Stimulated activated naive CD8-positive, alpha-beta T cell treated with anti-CD3 and anti-CD28 coated beads, Interleukin-15, Interleukin-2, amounts not matched to agents 100 U/mL and 50 U/mL, for 24 hours (primary cell): Measurements from ENCODE around the gene IKBKE.

Experiments
- ATAC-seq: fragments of 150-1000 bp; cut with Tn5 transposase; one replicate; pipeline ENCODE4 v1.10.0; 2021
- DNase-seq: peaks from one replicate; pipeline ENCODE4 v3.0.0; 2021

IKBKE gene

DNA sequence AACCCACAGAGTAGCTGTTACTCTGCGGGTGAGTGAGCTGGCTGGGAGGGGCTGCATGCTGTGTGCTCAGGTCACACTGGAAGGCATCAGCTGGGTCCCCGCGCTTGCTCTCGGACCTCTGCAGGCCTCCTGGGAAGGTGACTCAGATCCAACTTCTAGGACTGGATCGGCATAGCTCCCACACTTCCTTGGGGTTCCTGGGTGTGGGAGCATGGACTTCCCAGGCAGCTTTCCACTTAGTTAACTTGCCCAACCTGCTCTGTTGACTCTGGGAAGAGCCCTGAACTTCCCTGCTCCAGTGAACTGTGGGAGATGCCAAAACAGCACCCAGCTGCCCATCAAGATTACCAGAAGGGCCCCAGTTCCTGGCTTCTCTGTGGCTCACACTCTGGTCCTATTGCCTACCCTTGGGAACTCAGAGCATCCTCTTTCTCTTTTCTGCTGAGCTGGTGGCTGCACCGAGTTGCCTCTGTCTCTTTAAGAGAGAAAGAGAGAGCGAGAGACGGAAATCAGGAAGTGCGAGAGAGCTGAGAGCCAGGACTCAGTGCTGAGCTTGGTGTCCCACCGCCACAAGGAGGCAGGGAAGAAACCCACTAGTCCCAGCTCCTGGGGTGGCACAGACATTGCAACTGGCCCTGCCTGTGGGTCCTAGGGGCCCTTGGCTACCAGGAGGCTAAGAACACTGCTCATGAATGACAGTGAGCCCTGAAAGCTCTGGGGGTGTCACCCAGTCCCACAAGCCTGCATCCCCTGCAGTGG, at the start of gene IKBKE:
Gene IKBKE, plus strand, starts transcription at position 544 of the 759 bp plus-strand sequence. CDS start 2,752 bp downstream, outside the sequence.
- peak; percentile 58 for DNase-seq
- ATAC-seq: peak; percentile 51

DNA sequence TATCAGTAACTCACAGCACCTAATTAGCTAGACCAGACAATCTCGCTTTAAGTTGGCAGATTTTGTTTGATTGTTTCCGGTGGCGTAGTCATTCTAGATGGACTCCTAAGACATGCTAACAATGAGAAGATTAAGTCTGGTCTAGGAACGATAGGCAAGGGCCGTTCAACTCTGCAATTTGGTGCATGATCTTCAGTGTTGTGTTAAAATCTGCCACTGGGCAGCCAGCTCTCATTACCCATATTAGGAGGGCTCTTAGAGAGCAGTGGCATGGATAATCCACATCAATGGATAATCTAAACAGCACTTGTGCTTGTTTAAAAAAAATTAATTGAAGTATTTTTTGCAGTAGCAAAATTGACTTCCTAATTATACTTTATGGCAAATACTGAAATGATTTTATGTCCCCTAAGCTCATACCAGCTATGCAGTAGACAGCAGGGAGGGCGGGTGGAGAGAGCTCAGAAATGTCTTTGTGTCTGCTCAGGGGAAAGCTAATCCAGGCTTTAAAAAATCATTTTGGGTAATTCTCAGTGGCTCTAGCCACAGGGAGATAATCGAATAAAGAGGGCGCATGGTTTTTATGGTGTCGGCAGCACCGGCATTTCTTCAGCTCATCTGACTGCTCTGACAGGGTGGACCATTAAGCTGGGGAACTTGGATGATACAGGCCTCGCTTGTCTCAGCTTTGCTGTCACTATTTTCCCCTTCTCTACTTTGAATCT, 48.5 kb upstream of the IKBKE start:
- no peak for DNase-seq
- ATAC-seq: no peak

DNA sequence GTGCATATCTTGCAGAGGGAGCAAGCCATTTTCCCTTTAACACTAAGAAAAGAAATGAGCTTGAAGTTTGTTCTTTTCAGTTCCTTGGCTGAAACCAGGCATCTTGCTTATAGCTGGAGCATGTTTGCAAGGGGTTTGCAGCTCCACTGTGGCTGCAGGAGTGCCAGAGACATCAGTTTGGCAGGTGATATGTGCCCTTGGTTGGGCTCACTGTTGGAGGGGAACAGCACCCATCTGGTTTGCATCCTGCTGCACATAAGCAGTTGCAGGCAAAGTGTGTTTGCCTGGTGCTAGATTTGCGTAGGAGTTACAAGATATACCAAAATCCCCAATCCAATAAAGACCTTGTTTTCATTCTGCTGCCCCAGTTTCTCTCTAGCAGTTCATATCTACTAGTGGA, 47.8 kb upstream of the IKBKE start:
- no peak for ATAC-seq
- no peak for DNase-seq

DNA sequence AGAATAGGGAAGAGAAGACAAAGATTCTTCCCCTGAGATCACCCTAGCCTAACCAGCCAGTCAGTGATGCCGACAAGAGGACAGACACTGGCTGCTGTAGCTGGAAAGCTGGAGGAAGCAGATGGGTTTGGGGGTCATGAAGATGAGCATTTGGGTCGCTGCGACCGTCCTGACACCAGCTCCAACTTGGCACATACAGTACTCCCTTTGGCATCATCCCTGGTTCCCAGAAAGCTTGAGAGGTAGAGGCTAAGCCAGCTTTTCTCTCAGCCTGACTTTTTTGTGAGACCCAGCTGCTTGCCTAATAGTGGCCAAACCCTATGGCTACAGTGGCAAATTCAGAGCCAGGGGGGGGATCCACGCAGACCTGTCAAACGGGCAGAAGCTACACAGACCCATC, 43.0 kb upstream of the IKBKE start:
- ATAC-seq (no peak), DNase-seq (no peak)

DNA sequence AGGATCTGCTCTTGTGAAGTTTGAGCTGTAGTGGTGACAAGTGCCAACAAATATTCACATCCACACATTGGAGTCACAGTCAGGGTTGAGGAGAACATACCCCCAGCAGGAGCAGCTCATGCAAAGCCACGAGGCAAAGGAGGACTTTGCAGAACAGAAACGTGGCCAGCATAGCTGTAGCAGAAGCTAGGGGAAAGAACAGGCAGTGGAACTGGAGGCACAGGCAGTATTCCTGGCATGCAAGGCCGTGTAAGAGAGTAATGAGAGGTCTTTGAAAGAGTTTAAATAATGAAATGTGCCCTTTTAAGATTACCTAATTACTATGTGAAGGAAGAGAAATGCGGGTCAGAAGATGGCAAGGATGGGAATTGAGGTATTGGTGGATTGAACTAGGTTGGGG, 40.9 kb upstream of the IKBKE start:
- ATAC-seq (no peak), DNase-seq (no peak)

DNA sequence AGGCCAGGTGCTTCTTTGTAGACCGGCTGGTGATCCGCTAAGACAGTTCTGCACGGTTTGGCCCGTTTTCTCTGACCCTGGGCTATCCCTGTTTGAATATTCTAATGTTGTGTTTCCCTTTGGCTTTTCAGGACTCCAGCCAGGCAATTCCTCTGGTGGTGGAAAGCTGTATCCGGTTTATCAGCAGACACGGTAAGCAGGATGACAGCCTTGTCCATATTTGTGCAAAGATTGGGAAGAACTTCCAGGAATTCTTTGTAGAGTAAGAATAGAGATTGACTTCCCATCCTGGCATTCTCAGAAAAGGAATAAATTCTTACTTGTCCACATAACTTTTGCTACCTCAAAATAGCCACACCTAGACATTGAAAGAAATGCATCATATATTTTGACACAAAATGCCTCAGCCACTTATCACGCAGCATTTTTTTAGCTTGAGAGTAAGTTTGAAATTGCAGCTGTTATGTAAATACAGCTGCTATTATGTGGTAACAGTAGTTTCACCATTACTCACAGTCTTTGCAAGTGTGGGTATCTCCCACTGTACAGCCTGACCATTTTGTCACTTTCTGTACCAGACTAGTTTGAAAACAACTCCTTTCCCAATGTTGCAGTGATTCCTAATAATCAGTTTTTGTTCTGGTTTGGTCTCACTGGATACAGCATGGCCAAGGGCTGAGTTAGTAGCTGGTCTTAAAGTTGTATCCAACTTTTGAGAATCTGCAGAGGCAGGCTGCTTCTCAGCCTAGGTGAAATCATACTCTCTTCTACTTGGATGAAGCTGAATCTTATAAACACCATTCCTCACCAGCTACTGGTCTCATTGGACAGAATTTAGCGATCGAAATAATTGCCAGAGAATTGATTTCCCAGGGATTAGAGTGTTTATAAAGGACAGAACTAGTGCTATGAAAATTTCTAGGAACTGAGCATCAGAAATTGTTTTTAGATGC, 40.0 kb upstream of the IKBKE start:
- DNase-seq (no peak), ATAC-seq (no peak)

DNA sequence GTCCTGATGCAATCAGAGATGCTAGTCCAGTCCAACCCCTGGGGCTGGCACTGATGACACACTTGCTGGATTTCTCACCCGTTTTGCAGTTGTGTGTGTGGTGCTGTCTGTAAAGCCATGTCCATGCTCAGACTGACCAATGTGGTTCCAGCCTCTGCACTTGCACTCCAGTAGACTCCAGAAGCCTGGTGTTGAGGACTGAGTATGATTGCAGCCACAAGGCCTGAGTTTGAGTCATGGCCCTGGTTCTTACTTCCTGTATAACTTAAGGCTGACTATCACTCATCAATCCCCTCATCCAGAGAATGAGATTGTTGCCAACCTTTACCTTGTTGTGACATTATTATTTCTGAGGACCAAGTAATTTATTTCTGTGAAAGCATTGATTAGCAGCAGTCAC, 34.8 kb upstream of the IKBKE start:
- DNase-seq (no peak), ATAC-seq (peak; percentile 43)

DNA sequence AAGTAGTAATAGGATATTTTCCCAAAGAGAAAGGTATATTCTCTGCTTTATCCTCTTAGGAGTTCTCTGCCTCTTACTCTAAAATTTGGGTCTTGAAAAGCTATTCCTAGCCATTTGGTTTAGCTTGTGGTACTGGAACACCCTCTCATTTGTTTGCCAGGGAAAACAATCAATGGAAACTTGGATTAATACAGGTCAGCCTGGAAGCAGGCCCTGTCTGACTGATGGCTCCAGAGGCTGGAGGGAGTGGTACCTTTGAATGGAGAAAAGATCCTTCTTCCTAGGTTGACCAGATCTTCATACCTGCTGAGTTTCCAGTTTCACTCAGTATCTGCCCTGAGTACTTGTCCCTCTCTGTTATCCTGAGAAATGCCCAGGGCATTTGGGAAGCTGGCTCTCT, 31.7 kb upstream of the IKBKE start:
- DNase-seq (no peak), ATAC-seq (no peak)

DNA sequence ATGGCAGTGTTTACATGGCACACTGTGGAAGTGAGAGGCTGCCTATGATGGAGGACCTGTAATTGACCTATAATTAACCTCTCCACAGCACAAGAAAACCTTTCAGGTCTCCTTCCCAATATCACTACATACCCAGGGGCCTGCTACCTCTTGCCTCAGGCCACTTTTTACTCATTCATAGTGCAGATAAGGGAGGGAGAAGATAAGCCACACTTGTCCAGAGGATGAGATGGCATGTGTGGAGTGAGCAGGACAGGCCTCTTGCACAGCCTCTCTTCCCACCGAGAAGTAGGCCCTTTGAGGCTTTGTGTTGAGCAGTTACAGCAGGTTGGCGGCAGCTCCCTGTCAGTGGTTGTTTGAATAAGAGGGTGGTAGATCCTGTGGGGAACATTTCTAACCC, 31.1 kb upstream of the IKBKE start:
- ATAC-seq (no peak), DNase-seq (no peak)

DNA sequence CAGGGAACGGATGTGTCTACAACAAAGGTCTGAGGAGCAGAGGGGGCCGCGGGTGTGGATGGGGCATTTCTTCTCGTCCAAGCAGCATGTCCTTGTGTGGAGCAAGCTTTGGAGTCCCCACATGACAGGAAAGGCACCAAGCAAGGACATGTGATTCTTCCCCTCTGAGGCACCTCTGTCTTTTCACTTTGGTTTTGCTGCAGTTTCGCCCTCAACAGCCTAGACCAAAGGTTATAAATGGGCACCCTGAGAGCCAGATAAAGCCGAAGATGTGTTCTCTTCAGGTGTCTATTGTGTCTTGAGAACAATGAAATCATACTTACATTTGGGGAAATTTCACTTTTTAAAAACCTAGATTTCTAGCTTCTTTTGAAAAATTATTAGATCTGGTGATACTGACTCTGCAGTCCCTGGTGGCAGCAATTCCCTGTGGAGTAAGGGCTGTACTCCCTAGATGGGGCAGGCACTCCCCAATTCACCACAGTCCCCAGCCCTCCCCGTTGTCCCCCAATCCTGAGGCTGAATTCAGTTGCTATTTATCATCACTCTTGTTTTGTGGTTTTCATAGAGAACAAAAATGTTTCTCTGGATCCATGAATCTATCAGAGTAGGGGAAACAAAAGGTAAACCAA, 28.8 kb upstream of the IKBKE start:
- no peak for ATAC-seq

DNA sequence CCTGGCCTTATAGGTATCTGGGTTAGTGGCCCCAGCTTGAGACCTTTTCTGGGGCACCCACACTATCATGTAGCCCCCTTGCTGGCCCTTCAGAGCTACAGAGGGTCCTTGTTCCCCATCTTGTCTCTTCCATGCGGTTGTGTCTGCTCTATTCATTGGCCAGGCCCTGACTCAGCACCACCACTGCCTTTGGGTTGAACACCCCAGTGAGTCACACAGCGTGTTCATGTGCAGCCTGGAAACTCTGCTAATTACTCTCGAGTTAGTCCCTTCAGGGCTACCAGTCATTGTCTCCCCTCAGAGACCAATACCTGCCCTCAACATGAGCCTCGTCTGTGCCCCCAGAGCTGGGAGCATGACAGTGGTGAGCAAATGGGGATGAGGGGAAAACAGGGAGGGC, 28.2 kb upstream of the IKBKE start:
- DNase-seq: peak; percentile 32
- ATAC-seq: peak; percentile 92

More for the DNA sequence above, 28.8 kb upstream of the IKBKE start:
- DNase-seq: no peak

DNA sequence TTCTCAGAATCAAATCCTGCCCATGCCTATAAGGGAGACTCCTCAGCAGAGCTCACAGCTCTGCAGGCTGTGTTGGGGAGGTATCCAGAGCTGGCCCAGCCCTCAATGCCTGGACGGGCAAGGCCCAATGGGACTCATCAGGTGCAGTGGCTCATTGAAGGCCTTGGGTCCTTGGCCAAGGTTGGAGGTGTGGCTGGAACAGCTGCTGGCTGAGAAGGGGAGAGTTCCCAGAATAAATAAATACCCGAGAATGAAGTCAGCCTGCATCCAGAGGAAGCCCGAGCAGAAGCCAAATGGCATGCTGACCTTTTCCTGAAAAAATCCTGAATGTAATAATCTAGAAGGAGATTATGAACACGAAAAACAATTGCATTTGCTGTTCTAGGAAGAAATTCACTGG, 25.2 kb upstream of the IKBKE start:
- DNase-seq: no peak
- no peak for ATAC-seq

DNA sequence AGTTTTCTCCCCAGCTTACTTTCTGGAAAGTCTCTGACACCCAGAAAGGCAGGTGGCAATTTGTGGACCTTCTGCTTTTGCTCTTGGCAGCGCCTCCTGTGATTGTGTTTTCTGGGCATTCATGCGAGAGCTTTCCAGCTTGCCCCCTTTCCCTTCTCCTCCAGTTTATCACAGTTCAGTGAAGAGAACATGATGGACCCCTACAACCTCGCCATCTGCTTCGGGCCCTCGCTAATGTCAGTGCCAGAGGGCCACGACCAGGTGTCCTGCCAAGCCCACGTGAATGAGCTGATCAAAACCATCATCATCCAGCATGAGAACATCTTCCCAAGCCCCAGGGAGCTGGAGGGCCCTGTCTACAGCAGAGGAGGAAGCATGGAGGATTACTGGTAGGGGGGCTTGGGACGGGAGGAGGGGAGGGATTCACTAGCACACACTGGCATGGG, 24.3 kb upstream of the IKBKE start:
- DNase-seq: no peak
- no peak for ATAC-seq

DNA sequence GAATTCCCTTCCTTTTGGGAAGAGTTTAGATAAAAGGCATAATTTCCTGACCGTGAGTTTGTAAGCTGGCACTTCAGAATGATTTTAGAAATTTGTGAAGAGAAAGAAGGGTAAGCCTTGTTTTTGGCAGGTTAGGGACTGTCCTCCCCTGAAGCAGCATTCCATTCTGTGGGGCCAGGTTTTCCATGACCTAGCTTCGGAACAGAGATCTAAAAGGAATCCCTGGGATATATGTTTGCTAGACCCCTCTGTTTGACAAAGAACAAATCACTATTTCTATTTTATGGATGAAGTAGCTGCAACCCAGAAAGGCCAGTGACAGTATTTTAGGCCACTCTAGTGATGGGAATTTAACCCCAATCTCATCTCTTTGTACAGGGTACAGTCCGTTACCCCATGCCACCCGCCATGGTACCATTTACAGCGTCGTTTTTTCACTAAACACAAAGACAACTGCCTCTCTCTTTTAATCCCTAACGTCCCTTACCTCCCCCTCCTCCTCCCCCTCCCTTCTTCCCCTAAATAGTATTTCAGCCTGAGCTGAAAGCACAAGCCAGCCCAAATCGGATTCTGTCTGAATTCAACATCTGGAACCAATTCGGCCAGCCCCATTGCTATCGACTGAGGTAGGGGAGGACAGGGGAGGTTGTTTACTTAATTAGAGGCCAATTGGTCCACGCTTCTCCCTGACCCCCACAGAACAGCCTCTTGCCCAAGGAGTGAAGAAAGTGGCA, 23.4 kb upstream of the IKBKE start:
- no peak for DNase-seq
- no peak for ATAC-seq

DNA sequence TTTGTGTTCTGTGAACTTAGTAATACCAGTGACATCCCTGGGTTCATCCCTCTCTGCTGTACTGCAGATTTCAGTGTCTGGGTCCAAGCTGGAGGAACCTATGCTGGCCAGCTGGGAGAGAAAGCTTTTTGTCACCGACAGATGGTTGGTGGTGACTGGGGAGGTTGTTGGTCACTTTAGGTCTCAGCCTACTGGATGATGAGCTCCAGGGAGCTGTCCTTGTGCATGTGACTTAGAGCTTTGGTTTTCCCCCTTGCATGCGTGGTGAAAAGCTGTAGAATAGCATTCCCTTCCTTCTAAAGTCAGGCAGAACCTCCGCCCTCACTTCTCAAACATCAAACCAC, 22.9 kb upstream of the IKBKE start:
- DNase-seq: no peak
- ATAC-seq: no peak

DNA sequence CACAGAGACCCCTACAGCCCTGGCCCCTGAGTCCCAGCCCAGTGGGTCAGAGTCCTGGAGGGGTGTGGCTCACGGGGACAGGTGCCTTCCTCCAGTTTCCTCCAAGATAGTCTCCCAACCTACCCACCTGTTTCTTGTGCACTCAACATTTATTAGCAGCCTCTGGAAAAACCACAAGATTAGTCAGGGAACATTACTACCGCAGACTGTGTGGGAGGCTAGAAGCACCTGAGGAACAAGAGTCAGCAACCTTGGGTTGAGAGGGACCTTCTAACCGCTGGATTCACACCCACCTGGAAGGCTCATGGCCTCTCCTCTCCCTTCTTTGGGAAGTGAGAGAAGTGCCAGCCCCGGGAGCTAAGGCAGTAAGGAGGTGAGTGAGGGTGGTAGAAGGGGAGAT, 22.5 kb upstream of the IKBKE start:
- DNase-seq (no peak), ATAC-seq (no peak)

DNA sequence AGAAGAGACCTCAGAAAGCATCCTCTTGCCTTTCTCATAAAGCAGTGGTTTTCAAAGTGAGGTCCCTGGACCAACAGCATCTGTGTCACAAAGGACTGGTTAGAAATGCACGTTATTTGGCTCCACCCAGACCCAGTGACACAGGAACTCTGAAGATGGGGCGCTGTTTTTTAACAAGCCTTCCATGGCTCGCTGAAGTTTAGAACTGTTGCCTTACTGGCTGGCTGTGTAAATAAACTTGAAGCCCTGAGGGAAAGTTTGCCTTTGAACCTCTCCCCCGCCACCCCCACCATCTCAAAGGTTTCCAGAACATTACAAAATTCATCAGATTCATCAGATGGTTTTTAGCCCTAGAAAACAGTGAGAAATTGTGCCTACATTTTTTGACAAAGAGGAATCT, 21.8 kb upstream of the IKBKE start:
- ATAC-seq (no peak), DNase-seq (no peak)

DNA sequence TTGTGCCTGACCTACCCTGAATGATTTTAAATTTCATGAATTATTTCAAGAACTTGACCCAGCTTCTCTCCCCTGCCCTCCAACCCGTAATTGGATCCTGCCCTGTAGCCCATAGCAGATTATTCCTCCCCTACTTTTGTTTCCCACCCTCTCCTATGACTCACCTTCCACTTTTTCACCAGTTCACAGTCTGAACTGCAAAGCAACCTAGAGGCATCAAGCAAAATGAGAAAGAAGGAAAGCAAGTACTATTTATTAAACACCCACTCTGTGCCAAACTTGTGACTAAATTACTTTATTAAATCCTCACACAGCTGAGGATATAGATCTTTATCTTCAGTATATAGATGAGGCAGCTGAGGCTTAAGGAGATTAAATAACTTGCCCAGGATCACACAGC, 20.7 kb upstream of the IKBKE start:
- ATAC-seq: no peak
- no peak for DNase-seq

DNA sequence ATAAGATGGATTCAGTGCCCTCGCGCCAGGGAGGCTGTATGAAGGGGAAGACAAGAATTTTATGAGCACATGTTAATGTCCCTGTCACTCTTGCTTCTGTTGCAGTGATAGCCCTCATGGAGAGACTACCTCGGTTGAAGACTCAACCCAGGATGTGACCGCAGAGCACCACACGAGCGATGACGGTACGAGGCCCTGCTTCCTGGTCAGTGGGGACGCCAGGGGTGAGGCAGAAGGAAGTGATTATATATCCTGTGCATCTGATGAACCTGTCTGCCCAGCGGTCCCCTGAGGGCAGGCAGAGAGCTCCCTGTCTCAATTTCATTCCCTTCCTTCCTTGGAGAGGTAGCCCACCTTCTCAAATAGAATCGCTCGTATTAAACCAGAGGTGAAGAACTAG, 20.0 kb upstream of the IKBKE start:
- ATAC-seq (no peak), DNase-seq (no peak)

DNA sequence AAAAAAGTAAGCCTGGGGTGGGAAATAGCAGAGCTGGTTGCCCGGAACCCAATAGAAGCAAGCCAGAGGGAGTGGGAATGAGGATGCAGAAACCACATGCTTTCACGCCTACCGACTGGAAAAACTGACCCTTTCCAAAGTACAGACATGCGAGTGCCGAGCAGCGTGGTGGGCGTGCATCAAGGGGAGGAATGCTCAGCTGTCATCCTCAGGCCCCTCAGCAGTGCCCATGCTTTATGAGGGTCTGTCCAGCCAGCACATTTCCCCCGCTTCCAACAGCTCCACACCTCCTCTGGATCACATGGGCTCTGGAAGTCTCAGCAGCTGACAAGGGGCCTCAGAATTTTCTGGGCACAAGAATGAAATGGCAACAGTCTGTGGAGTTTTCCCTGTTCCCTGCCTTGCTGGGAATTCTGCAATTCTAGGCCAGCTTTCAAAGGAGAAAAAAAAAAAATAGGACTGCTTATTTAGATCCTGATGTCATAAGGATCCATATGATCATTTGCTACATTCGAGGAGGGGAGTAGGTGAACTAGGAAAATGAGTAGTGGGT, 19.1 kb upstream of the IKBKE start:
- no peak for ATAC-seq
- DNase-seq: no peak

DNA sequence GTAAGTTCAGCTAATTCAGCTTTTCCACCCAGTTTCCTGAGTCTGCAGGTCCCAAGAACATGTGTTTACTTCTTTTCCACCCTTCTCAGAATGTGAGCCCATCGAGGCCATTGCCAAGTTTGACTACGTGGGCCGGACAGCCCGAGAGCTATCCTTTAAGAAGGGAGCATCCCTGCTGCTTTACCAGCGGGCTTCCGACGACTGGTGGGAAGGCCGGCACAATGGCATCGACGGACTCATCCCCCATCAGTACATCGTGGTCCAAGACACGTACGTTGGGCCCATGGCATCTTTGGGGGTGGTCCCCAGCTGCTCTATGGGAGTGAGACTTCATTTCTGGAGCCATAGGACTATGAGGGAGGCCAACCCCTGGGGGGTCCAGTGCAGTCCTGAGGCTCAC, 17.2 kb upstream of the IKBKE start:
- DNase-seq: no peak
- no peak for ATAC-seq
